ENCODE data around the gene LMO7.
"Not testable (repeated sequence)": the region's sequence is repeated elsewhere in the genome, so short reads cannot be mapped to it uniquely, and the experiment has no call there.

LMO7 gene

GRCh38 chr13:75679459-75679858, 43.3 kb downstream of the LMO7 start:
- no peak for TF ChIP-seq CTCF (IDR thresholded peaks at IDR 0.05; ENCODE audit: insufficient read depth, low read depth, low read length, missing control alignments)
- no peak for DNase-seq (ENCODE audit: low read depth)
- H3K4me3 ChIP-seq (ENCODE audit: low read depth, low read length), result no peak overlapping the region

GRCh38 chr13:75680251-75680650, 44.1 kb downstream of the LMO7 start:
- not testable (repeated sequence) for H3K4me3 ChIP-seq (ENCODE audit: low read depth, low read length); DNase-seq (ENCODE audit: low read depth)

- DNase-seq (ENCODE audit: low read depth), result no peak
- H3K4me3 ChIP-seq (ENCODE audit: low read depth, low read length), result no peak overlapping the region
- TF ChIP-seq CTCF (IDR thresholded peaks at IDR 0.05; ENCODE audit: insufficient read depth, low read depth, low read length, missing control alignments), result no peak
Measured at GRCh38 chr13:75682326-75682725, 46.2 kb downstream of the LMO7 start.

GRCh38 chr13:75685239-75685697, 49.1 kb downstream of the LMO7 start:
- no peak for TF ChIP-seq CTCF (IDR thresholded peaks at IDR 0.05; ENCODE audit: insufficient read depth, low read depth, low read length, missing control alignments)
- H3K4me3 ChIP-seq (ENCODE audit: low read depth, low read length), result no peak overlapping the region
- DNase-seq (ENCODE audit: low read depth), result no peak

GRCh38 chr13:75687150-75687763, 51.1 kb downstream of the LMO7 start:
- H3K4me3 ChIP-seq (ENCODE audit: low read depth, low read length), result no peak overlapping the region
- no peak for DNase-seq (ENCODE audit: low read depth)
- peak; percentile 27 for TF ChIP-seq CTCF (IDR thresholded peaks at IDR 0.05; ENCODE audit: insufficient read depth, low read depth, low read length, missing control alignments)

- no peak for TF ChIP-seq CTCF (IDR thresholded peaks at IDR 0.05; ENCODE audit: insufficient read depth, low read depth, low read length, missing control alignments)
- no peak overlapping the region for H3K4me3 ChIP-seq (ENCODE audit: low read depth, low read length)
- DNase-seq (ENCODE audit: low read depth), result no peak
Measured at GRCh38 chr13:75689686-75690085, 53.6 kb downstream of the LMO7 start.

- H3K4me3 ChIP-seq (ENCODE audit: low read depth, low read length), result no peak overlapping the region
- DNase-seq (ENCODE audit: low read depth), result no peak
- TF ChIP-seq CTCF (IDR thresholded peaks at IDR 0.05; ENCODE audit: insufficient read depth, low read depth, low read length, missing control alignments), result no peak
Measured at GRCh38 chr13:75690607-75691006, 54.5 kb downstream of the LMO7 start.

All from GM12865 (cell line).